GM12873 (cell line): ENCODE data around the gene ARPC1A.

Experiments
- TF ChIP-seq, protein P1 (sequence below): IDR thresholded peaks from 2 replicates; pipeline ENCODE4 v1.5.1; 2012; ENCODE audit warnings: low read depth, mild to moderate bottlenecking, moderate library complexity, low read length, control low read depth; ENCODE audit not compliant: insufficient read depth; ENCODE audit errors: missing control alignments

Gene ARPC1A

DNA sequence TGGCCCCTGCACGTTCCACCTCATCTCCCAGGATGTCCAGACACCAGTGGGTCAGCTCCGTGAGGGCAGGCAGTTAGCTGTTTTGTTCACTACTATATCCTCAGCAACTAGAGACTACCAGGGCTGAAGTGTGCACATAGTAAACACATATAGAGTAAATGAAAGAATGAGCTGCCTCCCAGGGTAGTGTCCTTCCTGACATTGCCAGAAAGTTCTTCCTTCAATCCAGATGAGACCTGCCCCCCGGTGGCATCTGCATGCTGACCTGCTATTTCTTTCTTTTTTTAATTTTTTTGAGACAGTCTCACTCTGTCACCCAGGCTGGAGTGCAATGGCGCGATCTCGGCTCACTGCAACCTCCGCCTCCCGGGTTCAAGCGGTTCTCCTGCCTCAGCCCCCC, 14.0 kb upstream of the ARPC1A start:
- TF ChIP-seq, protein P1, sequence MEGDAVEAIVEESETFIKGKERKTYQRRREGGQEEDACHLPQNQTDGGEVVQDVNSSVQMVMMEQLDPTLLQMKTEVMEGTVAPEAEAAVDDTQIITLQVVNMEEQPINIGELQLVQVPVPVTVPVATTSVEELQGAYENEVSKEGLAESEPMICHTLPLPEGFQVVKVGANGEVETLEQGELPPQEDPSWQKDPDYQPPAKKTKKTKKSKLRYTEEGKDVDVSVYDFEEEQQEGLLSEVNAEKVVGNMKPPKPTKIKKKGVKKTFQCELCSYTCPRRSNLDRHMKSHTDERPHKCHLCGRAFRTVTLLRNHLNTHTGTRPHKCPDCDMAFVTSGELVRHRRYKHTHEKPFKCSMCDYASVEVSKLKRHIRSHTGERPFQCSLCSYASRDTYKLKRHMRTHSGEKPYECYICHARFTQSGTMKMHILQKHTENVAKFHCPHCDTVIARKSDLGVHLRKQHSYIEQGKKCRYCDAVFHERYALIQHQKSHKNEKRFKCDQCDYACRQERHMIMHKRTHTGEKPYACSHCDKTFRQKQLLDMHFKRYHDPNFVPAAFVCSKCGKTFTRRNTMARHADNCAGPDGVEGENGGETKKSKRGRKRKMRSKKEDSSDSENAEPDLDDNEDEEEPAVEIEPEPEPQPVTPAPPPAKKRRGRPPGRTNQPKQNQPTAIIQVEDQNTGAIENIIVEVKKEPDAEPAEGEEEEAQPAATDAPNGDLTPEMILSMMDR: no peak

DNA sequence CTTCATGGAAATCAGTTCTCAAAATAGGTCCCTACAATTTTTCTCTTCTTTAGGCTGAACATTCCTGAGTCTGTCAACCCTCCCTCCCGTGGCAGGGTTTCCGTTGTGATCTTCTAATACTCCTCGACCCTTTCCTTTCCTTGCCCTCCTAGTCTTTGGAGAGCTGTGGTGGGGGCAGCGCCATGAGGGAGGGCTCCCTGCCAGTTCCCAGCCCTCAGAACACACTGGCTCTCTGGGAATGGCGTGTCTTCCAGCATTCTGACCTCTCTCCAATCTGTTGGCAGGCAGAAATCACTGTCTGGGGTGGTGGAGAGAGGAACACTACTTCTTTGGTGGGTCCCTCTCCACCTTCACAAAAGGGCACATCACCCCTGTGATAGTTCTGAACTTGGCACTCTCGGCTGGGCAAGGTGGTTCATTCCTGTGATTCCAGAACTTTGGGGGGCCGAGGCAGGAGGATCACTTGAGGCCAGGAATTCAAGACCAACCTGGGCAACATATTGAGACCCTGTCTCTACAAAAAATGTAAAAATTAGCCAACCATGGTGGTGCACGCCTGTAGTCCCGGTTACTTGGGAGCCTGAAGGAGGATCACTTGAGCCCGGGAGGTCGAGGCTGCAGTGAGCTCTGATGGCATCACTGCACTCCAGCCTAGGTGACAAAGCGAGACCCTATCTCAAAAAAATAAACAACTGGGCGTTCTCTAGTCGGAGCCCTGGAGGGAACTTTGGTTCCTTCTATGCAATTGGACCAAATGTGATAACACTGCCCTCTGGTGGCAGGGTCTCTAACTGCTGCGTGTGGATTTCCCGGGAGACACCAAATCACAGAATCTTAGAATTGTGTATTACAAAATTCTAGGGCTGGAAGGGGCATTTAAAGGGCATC, 13.1 kb upstream of the ARPC1A start:
- TF ChIP-seq, protein P1: peak; percentile 83

DNA sequence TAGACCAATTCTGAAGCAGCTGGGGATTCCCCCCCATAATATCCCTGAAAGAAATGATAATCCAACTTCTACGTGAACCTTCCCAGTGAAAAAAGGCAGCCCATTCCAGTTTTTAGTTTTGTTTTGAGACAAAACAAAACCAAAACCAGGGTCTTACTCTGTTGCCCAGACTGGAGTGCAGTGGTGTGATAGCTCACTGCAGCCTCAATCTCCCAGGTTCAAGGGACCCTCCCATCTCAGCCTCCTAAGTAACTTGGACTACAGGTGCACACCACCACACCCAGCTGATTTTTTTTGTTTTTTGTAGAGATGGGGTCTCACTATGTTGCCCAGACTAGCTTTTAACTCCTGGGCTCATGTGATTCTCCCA, 12.5 kb upstream of the ARPC1A start:
- TF ChIP-seq, protein P1: no peak

DNA sequence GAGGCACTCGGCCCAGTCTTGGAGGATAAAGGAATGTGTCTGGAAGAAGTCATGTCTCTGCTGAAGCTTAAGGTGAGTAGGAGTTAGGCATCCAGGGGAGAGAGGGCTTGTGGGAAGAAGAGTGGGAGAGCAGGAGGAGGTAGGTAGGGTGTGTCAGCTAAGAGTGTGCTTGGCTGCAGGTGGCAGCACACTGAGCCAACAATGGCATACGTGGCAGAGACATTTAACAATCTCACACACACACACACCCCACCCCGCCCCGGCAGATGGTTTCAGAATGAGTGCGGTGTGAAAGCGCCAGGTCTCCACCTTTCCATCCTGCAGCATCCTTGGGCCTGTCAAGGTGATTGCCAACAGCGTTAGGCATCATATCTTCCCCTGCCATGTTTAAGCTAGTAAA, 11.2 kb upstream of the ARPC1A start:
- TF ChIP-seq, protein P1: peak; percentile 29

DNA sequence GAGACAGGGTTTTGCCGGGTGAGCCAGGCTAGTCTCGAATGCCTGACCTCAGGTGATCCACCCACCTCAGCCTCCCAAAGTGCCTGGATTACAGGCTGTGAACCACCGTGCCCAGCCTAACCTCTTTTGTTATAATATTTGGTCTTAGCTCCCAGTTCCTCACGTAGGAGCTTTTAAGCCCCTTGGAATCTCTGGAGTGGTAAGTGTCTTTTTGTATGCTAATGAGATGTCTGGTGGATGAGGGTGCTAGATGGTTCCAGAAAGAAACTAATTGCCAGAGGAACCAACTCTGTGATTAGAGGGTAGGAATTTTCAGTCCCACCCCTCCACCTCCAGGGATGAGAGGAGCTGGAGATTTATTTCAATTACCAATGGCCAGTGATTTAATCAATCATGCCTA, 5.3 kb upstream of the ARPC1A start:
- TF ChIP-seq, protein P1: no peak

DNA sequence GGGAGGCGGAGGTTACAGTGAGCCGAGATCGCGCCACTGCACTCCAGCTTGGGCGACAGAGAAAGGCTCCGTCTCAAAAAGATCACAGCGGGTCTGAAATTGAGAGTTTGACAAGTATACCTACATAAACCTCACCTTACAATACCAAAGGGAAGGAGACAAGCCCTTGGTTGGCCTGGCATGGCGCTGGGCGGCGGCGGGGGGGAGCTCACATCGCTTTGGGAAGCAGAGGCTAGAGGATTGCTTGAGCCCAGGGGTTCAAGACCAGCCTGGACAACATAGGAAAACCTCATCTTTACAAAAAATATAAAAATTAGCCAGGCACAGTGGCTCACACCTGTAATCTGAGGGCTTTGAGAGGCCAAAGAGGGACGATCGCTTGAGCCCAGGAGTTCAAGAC, 1.1 kb upstream of the ARPC1A start:
- TF ChIP-seq, protein P1: no peak

DNA sequence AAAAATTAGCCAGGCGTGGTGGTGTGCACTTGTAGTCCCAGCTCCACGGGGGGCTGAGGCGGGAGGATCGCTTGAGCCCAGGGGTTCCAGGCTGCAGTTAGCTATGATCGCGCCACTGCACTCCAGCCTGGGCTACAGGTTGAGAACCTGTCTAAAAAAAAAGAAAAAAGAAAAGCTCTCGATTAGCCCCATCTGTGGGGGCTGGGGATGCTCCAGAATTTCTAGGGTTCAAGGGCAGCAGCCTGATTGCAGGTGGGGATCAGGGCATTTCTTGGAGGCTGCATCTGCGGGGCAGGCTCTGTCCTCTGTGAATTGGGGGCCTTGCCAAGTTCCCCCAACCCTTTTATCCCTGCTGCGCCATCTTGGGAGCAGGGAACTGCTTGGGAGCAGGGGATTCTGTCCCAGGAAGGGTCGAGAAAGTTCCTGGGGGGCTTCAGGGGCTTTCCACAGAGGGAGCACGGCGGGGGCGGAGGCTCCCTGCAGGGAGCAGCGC, 651 bp upstream of the ARPC1A start:
- TF ChIP-seq, protein P1: no peak
